Activated B cell treated with CpG ODN at 0.5 μM for 24 hours (primary cell): ENCODE results near the gene KLC3. TPM values are rescaled to one million over a fixed set of nuclear protein-coding genes. Genes with fewer than 3 reads are reported as not detected.

Experiments
- ATAC-seq: fragments of 200-7000 bp; cut with Tn5 transposase; one replicate; pipeline ENCODE4 v1.10.0; 2021; ENCODE audit warnings: low read depth, mild to moderate bottlenecking, moderate library complexity
- CTCF ChIA-PET: fragments of 350-600 bp; sonication (Branson Sonifier 250); formaldehyde crosslinking; loops from one replicate; lab custom pipeline; 2021; ENCODE audit warnings: antibody characterized with exemption; lab: Charles Lee
- POLR2A ChIA-PET: fragments of 350-600 bp; sonication (Branson Sonifier 250); formaldehyde crosslinking; loops from one replicate; lab custom pipeline; 2021; ENCODE audit warnings: antibody characterized with exemption; lab: Charles Lee
- DNase-seq: peaks from one replicate; pipeline ENCODE4 v3.0.0; 2022
- H3K27ac Mint-ChIP-seq: one replicate; pipeline ENCODE4 v1.8.0; 2020; ENCODE audit warnings: mixed read lengths
- H3K27me3 Mint-ChIP-seq: one replicate; pipeline ENCODE4 v1.8.0; 2021; ENCODE audit warnings: mixed read lengths
- H3K36me3 Mint-ChIP-seq: one replicate; pipeline ENCODE4 v1.8.0; 2021; ENCODE audit warnings: low read depth, mixed read lengths
- H3K4me1 Mint-ChIP-seq: one replicate; pipeline ENCODE4 v1.8.0; 2021; ENCODE audit warnings: mixed read lengths
- H3K4me3 Mint-ChIP-seq: one replicate; pipeline ENCODE4 v1.8.0; 2020; ENCODE audit warnings: mild to moderate bottlenecking, mixed read lengths
- H3K9me3 Mint-ChIP-seq: one replicate; pipeline ENCODE4 v1.8.0; 2020; ENCODE audit warnings: mixed read lengths
- CTCF ChIP-seq: fragments of 200-600 bp; IDR thresholded peaks from one replicate; pipeline ENCODE4 v1.8.0; 2022; ENCODE audit warnings: antibody characterized with exemption, mild to moderate bottlenecking
- intact Hi-C: fragments of 100-400 bp; cut with micrococcal nuclease; formaldehyde crosslinking; loops from one replicate; pipeline ENCODE4 v1.15.1; 2024
- total RNA-seq: library from RNA; stranded (reverse); gene quantifications from 2 replicates; pipeline ENCODE4 v1.2.3, GENCODE V29; 2022

KLC3 gene
- total RNA-seq, 1 donor from 2014 or later = not detected

- Mint-ChIP-seq H3K4me3 (no peak overlapping the region), H3K4me1 (peaks cover 5% of the 10 kb centered on the region), H3K27me3 (no peaks in the 10 kb centered on the region), H3K27ac (no peak overlapping the region), H3K36me3 (peaks cover 22% of the 10 kb centered on the region), H3K9me3 (no peaks in the 10 kb centered on the region)
- intact Hi-C loops = no loop called here
- no peak for TF ChIP-seq CTCF
- DNase-seq (no peak), ATAC-seq (no peak)
- ChIA-PET POLR2A (no interaction called here), CTCF (no interaction called here)
Measured at GRCh38 chr19:45364696-45365095, 24.1 kb downstream of the KLC3 start.

GRCh38 chr19:45368127-45368526 is 27.6 kb downstream of the KLC3 start:
- no peaks in the 10 kb centered on the region for H3K9me3 Mint-ChIP-seq
- intact Hi-C loops = no loop called here
- ChIA-PET CTCF (no interaction called here), POLR2A (no interaction called here)
- DNase-seq (no peak), ATAC-seq (no peak)
- H3K27ac Mint-ChIP-seq = no peak overlapping the region
- TF ChIP-seq CTCF = no peak
- no peaks in the 10 kb centered on the region for H3K27me3 Mint-ChIP-seq
- peaks cover 2% of the 10 kb centered on the region for H3K36me3 Mint-ChIP-seq
- no peak overlapping the region for H3K4me3 Mint-ChIP-seq
- peaks cover 14% of the 10 kb centered on the region for H3K4me1 Mint-ChIP-seq

- Mint-ChIP-seq H3K27ac (no peak overlapping the region), H3K27me3 (no peaks in the 10 kb centered on the region), H3K36me3 (no peaks in the 10 kb centered on the region), H3K4me3 (peak overlapping the region; percentile 50), H3K4me1 (peaks cover 14% of the 10 kb centered on the region), H3K9me3 (no peaks in the 10 kb centered on the region)
- CTCF ChIA-PET = no interaction called here
- ATAC-seq = no peak
- no peak for DNase-seq
- POLR2A ChIA-PET = interaction anchor here (0.5 kb wide), 1 partner anchor 1731 kb away, joined by 6 read pairs; no protein-coding TSS in a partner anchor
- intact Hi-C loops = no loop called here
- no peak for TF ChIP-seq CTCF
Measured at GRCh38 chr19:45368737-45369340, 28.3 kb downstream of the KLC3 start.

- Mint-ChIP-seq H3K4me1 (peaks cover 14% of the 10 kb centered on the region), H3K4me3 (peak within 1 kb of the TSS; percentile 95), H3K27me3 (no peaks in the 10 kb centered on the region), H3K27ac (peak within 1 kb of the TSS; percentile 99), H3K36me3 (no peaks in the 10 kb centered on the region), H3K9me3 (no peaks in the 10 kb centered on the region)
- ATAC-seq (peak; percentile 97), DNase-seq (peak; percentile 98)
- ChIA-PET CTCF (interaction anchor here (0.7 to 0.8 kb wide), 2 partner anchors 68 to 410 kb away, joined by 3 read pairs; no protein-coding TSS in a partner anchor), POLR2A (interaction anchor here (0.6 to 1.0 kb wide), 4 partner anchors 115 to 1593 kb away, joined by 3 to 5 read pairs (median 3); no protein-coding TSS in a partner anchor)
- TF ChIP-seq CTCF = no peak
- intact Hi-C loops = loop anchor here (1.0 kb wide), 3 partner anchors 36 to 109 kb away; partner anchors contain the start of gene POLR1G
Measured at GRCh38 chr19:45370410-45371204, 30.1 kb downstream of the KLC3 start, which contains the start of gene ERCC2. ERCC2 (minus strand) TSS chr19:45370573; CDS start chr19:45370540, 33 bp downstream.
